NB4 (cell line): ENCODE measurements around the gene SPC25.

Source experiments
- DNase-seq: peaks from one replicate; pipeline ENCODE4 v3.0.0; 2010; ENCODE audit warnings: low read depth
- H3K4me3 ChIP-seq: one replicate; pipeline ENCODE4 v1.5.1; 2011; ENCODE audit warnings: mild to moderate bottlenecking, low read depth, low read length, moderate library complexity
- CTCF ChIP-seq: IDR thresholded peaks from one replicate; pipeline ENCODE4 v1.5.1; 2012; ENCODE audit warnings: low read depth, low read length
- MAX ChIP-seq: IDR thresholded peaks from 2 replicates; pipeline ENCODE4 v1.6.1; 2011; ENCODE audit warnings: low read depth, low read length
- MYC ChIP-seq: IDR thresholded peaks from 2 replicates; pipeline ENCODE4 v1.6.1; 2011; ENCODE audit warnings: low read depth, low read length
- POLR2A ChIP-seq: IDR thresholded peaks from 2 replicates; pipeline ENCODE4 v1.6.1; 2011; ENCODE audit warnings: mild to moderate bottlenecking; ENCODE audit not compliant: insufficient read length; ENCODE audit errors: extremely low read depth

The SPC25 gene

GRCh38 chr2:168830958-168831357 lies 59.3 kb downstream of the SPC25 start:
- no peak overlapping the region for H3K4me3 ChIP-seq
- TF ChIP-seq MAX = no peak
- TF ChIP-seq CTCF = no peak
- TF ChIP-seq MYC = no peak
- no peak for TF ChIP-seq POLR2A
- no peak for DNase-seq

DNA sequence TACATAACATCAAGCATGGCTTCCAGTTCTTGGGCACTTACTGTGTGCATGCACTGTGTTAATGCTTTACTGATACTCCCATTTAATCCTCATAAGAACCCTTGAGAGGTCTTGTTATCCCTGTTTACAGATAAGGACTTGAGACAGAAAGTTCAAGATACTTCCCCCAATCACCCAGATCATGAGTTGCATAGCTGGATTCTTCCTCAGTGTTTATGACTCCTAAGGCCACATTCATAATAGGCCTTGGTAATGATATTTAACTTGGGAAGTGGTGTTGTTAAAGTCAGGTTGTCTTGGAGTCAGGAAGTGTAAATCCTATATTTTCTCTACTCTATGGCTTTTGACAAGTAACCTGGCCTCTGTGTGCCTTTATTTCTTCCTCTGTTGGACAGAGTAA lies 65.1 kb downstream of the SPC25 start:
- H3K4me3 ChIP-seq = no peak overlapping the region
- DNase-seq = no peak
- TF ChIP-seq CTCF = no peak
- TF ChIP-seq POLR2A = no peak
- TF ChIP-seq MYC = no peak
- TF ChIP-seq MAX = no peak

GRCh38 chr2:168821992-168822391 lies 68.2 kb downstream of the SPC25 start:
- no peak for DNase-seq
- no peak for TF ChIP-seq POLR2A
- no peak for TF ChIP-seq MYC
- TF ChIP-seq MAX = no peak
- no peak for TF ChIP-seq CTCF
- no peak overlapping the region for H3K4me3 ChIP-seq

- TF ChIP-seq CTCF (no peak), MAX (no peak), MYC (no peak), POLR2A (no peak)
- H3K4me3 ChIP-seq = no peak overlapping the region
Measured at GRCh38 chr2:168821577-168821976, 68.7 kb downstream of the SPC25 start.

More at GRCh38 chr2:168821577-168821976, 68.7 kb downstream of the SPC25 start:
- no peak for DNase-seq
